Natural killer cell (primary cell): ENCODE results near the gene IP6K1. TPM values are rescaled to one million over a fixed set of nuclear protein-coding genes. Genes with fewer than 3 reads are reported as not detected.

Experiments used
- ATAC-seq, 3 donors: fragments of 150-1000 bp in 2 of 3; fragments of 200-7000 bp in 1 of 3; cut with Tn5 transposase; 1 replicate in 1 of 3; 2 replicates in 2 of 3; pipeline ENCODE4 v1.10.0; 2021; ENCODE audit warnings: mild to moderate bottlenecking in 2 of 3, moderate library complexity in 2 of 3
- DNase-seq, 2 donors: peaks; one replicate each; pipeline versions ENCODE4 v3.0.0 to v3.0.0-alpha.2; 2013 to 2021; ENCODE audit warnings: mixed read lengths in 1 of 2
- H3K27ac ChIP-seq: one replicate; pipeline ENCODE4 v1.5.1; 2013; ENCODE audit warnings: mild to moderate bottlenecking, low read length
- H3K27me3 ChIP-seq: one replicate; pipeline ENCODE4 v1.6.1; 2013; ENCODE audit warnings: low read length; ENCODE audit not compliant: control insufficient read depth, insufficient read depth
- H3K36me3 ChIP-seq: one replicate; pipeline ENCODE4 v1.6.1; 2013; ENCODE audit warnings: low read length; ENCODE audit not compliant: control insufficient read depth, insufficient read depth
- H3K4me1 ChIP-seq: one replicate; pipeline ENCODE4 v1.6.1; 2013; ENCODE audit warnings: low read length; ENCODE audit not compliant: control insufficient read depth, insufficient read depth
- H3K4me3 ChIP-seq: one replicate; pipeline ENCODE4 v1.5.1; 2013; ENCODE audit warnings: low read length
- H3K9me3 ChIP-seq: one replicate; pipeline ENCODE4 v1.6.1; 2013; ENCODE audit warnings: low read length; ENCODE audit not compliant: control insufficient read depth, insufficient read depth
- H3K27ac Mint-ChIP-seq, 2 donors: one replicate each; pipeline ENCODE4 v1.8.0; 2022; ENCODE audit warnings: mild to moderate bottlenecking in 2 of 2, mixed read lengths in 2 of 2, moderate library complexity in 1 of 2
- H3K27me3 Mint-ChIP-seq, 2 donors: one replicate each; pipeline ENCODE4 v1.8.0; 2022; ENCODE audit warnings: low read depth in 2 of 2, mixed read lengths in 2 of 2
- H3K36me3 Mint-ChIP-seq: one replicate; pipeline ENCODE4 v1.8.0; 2022; ENCODE audit warnings: mixed read lengths
- H3K4me1 Mint-ChIP-seq, 2 donors: one replicate each; pipeline ENCODE4 v1.8.0; 2022; ENCODE audit warnings: mixed read lengths in 2 of 2
- H3K4me3 Mint-ChIP-seq: one replicate; pipeline ENCODE4 v1.8.0; 2022; ENCODE audit warnings: mild to moderate bottlenecking, moderate library complexity, mixed read lengths
- H3K9me3 Mint-ChIP-seq, 2 donors: one replicate each; pipeline ENCODE4 v1.8.0; 2022; ENCODE audit warnings: mixed read lengths in 2 of 2
- WGBS: methylation state at CpG from one replicate; pipeline ENCODE4 v1.1.7; 2013; ENCODE audit warnings: missing lambda C conversion rate; ENCODE audit not compliant: insufficient coverage; 5-methylcytosine and 5-hydroxymethylcytosine counted together
- intact Hi-C: fragments of 100-400 bp; cut with micrococcal nuclease; formaldehyde crosslinking; loops from one replicate; pipeline ENCODE4 v1.14.2; 2022
- total RNA-seq, 4 donors: library from RNA; stranded (reverse); fragments of 120-200 nt in 1 of 4; gene quantifications; one replicate each; pipeline versions ENCODE4 v1.2.3 to v1.2.4, GENCODE V29; 2013 to 2022
- TF ChIP-seq, protein P1 (sequence below): fragments of 200-600 bp; IDR thresholded peaks from one replicate; pipeline ENCODE4 v1.8.0; 2022; ENCODE audit warnings: antibody characterized with exemption

IP6K1 gene
- total RNA-seq, 3 donors from 2014 or later (not counting 1 experiment from before 2014, with no cell fraction given) = 53.7 to 68.7 (median 57.9) TPM

DNA sequence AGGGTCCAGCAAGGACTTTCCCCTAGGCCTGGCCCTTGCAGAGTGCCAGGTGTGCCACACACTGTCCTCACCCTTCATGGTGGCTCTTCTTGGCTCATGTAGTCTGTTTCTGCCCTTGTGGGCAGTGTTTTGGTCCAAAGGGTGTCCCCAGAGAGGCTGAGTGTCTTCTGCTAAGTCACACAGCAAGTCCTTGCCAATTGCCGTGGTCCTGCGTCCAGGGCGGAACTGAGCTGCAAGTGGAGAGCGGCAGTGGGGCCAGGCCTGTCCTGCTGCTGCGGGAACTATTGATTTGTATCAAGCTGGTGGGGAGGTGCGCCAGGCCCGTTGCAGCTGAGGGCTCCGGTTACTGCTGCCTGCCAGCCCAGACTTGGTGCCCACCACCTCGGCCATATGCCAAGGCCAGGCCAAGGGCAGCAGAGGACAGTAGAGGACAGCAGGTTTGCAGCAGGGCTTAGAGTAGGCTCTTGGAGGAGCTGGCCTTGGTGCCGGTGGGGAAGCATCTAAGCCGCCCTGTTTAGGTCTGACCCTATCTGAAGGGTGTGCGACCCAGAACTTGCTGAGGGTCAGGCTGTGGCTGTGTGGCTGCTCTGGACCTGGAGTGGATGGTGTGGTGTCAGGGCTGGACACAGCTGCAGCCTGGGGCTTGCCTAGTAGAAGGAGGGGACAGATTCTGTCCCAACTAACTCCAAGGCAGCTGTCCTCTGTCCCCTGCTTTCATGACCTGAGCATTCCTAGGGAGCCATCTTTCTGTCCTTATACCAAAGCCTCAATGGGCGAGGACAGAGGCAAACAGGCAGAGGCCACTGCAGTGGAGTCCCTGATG is 71.4 kb downstream of the IP6K1 start:
- no peaks in the 10 kb centered on the region for H3K36me3 ChIP-seq
- H3K9me3 ChIP-seq = no peaks in the 10 kb centered on the region
- TF ChIP-seq, protein P1, sequence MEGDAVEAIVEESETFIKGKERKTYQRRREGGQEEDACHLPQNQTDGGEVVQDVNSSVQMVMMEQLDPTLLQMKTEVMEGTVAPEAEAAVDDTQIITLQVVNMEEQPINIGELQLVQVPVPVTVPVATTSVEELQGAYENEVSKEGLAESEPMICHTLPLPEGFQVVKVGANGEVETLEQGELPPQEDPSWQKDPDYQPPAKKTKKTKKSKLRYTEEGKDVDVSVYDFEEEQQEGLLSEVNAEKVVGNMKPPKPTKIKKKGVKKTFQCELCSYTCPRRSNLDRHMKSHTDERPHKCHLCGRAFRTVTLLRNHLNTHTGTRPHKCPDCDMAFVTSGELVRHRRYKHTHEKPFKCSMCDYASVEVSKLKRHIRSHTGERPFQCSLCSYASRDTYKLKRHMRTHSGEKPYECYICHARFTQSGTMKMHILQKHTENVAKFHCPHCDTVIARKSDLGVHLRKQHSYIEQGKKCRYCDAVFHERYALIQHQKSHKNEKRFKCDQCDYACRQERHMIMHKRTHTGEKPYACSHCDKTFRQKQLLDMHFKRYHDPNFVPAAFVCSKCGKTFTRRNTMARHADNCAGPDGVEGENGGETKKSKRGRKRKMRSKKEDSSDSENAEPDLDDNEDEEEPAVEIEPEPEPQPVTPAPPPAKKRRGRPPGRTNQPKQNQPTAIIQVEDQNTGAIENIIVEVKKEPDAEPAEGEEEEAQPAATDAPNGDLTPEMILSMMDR = no peak
- whole genome bisulfite sequencing = 92% methylated on average over 13 of the region's 13 CpGs
- intact Hi-C loops = no loop called here
- no peak for DNase-seq
- ATAC-seq = no peak
- H3K4me3 ChIP-seq = no peak overlapping the region
- peak overlapping the region; percentile 56 for H3K4me3 Mint-ChIP-seq
- H3K36me3 Mint-ChIP-seq = no peaks in the 10 kb centered on the region
- peaks cover 47% of the 10 kb centered on the region for H3K4me1 ChIP-seq
- H3K9me3 Mint-ChIP-seq = no peaks in the 10 kb centered on the region
- no peaks in the 10 kb centered on the region for H3K27me3 ChIP-seq
- no peaks in the 10 kb centered on the region for H3K27me3 Mint-ChIP-seq
- peaks cover 31 to 45% of the 10 kb centered on the region in 2 donors for H3K4me1 Mint-ChIP-seq
- peak overlapping the region in 1 of 2 donors; percentile 27 for H3K27ac Mint-ChIP-seq
- no peak overlapping the region for H3K27ac ChIP-seq

DNA sequence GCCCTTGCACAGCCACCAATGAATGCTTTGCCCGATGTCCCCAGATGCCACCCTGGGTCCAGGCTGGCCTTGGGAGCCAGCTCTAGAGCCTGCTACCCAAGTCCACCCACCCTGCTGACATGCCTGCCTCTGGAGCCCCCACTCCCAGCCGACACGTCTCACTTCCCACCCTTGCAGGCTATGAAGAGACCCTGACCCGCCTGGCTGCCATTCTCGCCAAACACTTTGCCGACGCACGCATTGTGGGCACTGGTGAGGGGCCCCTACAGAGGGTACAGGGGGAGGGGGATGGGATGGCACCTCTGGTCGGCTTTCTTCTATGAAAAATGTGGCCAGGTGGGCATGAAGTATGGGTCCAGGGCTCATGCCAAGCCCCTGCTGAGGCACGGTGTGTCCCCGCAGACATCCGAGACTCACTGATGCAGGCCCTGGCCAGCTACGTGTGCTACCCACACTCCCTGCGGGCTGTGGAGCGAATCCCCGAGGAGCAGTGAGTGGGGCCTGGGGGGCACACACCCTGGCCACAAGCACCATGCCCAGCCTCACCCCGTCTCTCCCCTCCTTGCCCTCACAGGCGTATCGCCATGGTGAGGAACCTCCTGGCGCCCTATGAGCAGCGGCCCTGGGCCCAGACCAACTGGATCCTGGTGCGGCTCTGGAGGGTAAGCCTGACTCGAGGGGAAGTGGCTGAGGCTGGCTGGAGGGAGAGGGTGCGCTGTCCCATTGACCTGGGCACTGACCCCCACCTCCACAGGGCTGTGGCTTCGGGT is 72.8 kb downstream of the IP6K1 start:
- TF ChIP-seq, protein P1 = no peak
- DNase-seq = no peak
- H3K27me3 ChIP-seq = no peaks in the 10 kb centered on the region
- H3K27ac Mint-ChIP-seq = no peak overlapping the region
- H3K27ac ChIP-seq = no peak overlapping the region
- H3K4me3 ChIP-seq = no peak overlapping the region
- 83% methylated on average over 25 of the region's 25 CpGs for WGBS
- no peaks in the 10 kb centered on the region for H3K9me3 ChIP-seq
- peaks cover 35% of the 10 kb centered on the region for H3K4me1 ChIP-seq
- H3K9me3 Mint-ChIP-seq = no peaks in the 10 kb centered on the region
- H3K4me1 Mint-ChIP-seq = peaks cover 18 to 31% of the 10 kb centered on the region in 2 donors
- H3K4me3 Mint-ChIP-seq = no peak overlapping the region
- H3K36me3 Mint-ChIP-seq = no peaks in the 10 kb centered on the region
- no peaks in the 10 kb centered on the region for H3K36me3 ChIP-seq
- H3K27me3 Mint-ChIP-seq = no peaks in the 10 kb centered on the region
- ATAC-seq = no peak
- intact Hi-C loops = no loop called here

DNA sequence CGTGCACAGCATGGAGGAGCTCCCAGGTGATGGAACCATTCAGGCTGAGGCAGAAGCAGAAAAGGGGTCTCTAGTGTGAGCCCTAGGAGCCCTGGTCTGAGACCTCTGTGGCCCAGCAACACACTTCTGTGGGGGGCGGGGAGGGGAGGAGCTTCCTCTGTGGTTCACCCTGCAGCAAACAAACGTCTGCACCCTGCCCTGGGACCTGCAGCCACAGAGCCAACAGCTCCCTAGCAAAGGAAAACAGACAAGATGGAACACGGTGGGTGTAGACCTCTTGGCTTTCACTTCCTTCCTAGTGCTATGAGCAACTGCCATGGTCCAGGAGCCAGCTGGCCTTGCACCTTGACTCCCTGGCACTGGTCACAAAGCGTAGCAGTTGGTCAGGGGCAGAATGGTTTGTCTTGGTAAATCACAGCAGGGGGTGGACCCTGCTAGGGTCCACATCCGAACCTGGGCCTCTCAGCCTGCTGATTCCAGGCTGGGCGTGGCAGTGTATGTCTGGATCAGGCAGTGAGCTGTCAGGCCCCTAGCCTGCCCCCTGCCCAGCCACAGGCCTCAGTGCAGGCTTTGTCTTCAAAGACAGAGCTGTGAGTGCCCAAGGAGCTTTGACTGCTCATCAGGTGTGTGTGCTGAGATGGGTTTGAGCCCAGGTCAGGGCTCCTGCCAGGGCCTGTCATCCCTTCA is 73.6 kb downstream of the IP6K1 start:
- H3K36me3 Mint-ChIP-seq = no peaks in the 10 kb centered on the region
- H3K4me1 Mint-ChIP-seq = peaks cover 15 to 29% of the 10 kb centered on the region in 2 donors
- Histone ChIP-seq H3K4me1 (peaks cover 30% of the 10 kb centered on the region), H3K27ac (no peak overlapping the region), H3K4me3 (no peak overlapping the region), H3K9me3 (no peaks in the 10 kb centered on the region), H3K27me3 (no peaks in the 10 kb centered on the region), H3K36me3 (no peaks in the 10 kb centered on the region)
- ATAC-seq (peak in 1 of 3 donors; percentile 21), DNase-seq (no peak)
- no peak overlapping the region for H3K4me3 Mint-ChIP-seq
- H3K27ac Mint-ChIP-seq = no peak overlapping the region
- H3K9me3 Mint-ChIP-seq = no peaks in the 10 kb centered on the region
- TF ChIP-seq, protein P1 = no peak
- 39% methylated on average over 7 of the region's 7 CpGs for WGBS
- H3K27me3 Mint-ChIP-seq = no peaks in the 10 kb centered on the region
- intact Hi-C loops = no loop called here
